B cell (primary cell): ENCODE measurements around the gene ZNF45. TPM values are rescaled to one million over a fixed set of nuclear protein-coding genes. Genes with fewer than 3 reads are reported as not detected.
A peak's percentile ranks its signal among the peaks of the same experiment; 100 is the strongest.
"Not testable (repeated sequence)": the region's sequence is repeated elsewhere in the genome, so short reads cannot be mapped to it uniquely, and the experiment has no call there.

Source experiments
- ATAC-seq: fragments of 200-7000 bp; cut with Tn5 transposase; one replicate; pipeline ENCODE4 v1.10.0; 2021; ENCODE audit warnings: low read depth, mild to moderate bottlenecking, moderate number of reproducible peaks, moderate library complexity
- CTCF ChIA-PET: fragments of 350-600 bp; sonication (Branson Sonifier 250); formaldehyde crosslinking; loops from one replicate; lab custom pipeline; 2021; ENCODE audit warnings: antibody characterized with exemption, inconsistent platforms; lab: Charles Lee
- POLR2A ChIA-PET: fragments of 350-600 bp; sonication (Branson Sonifier 250); formaldehyde crosslinking; loops from one replicate; lab custom pipeline; 2021; ENCODE audit warnings: antibody characterized with exemption; lab: Charles Lee
- DNase-seq: peaks from one replicate; pipeline ENCODE4 v3.0.0; 2013
- H2AFZ ChIP-seq: 2 replicates; pipeline ENCODE4 v1.6.1; 2012; ENCODE audit warnings: mild to moderate bottlenecking, low read depth, low read length; ENCODE audit not compliant: insufficient read depth, poor library complexity, severe bottlenecking
- H3K27ac ChIP-seq, 2 donors: 1 replicate in 1 of 2; 2 replicates in 1 of 2; pipeline ENCODE4 v1.5.1; 2012 to 2013; ENCODE audit warnings: low read length in 2 of 2, mild to moderate bottlenecking in 2 of 2, moderate library complexity in 1 of 2
- H3K27me3 ChIP-seq, 4 experiments: fragments of 200-600 bp in 1 of 4; sonication (generic) in 1 of 4; replicated peaks in 1 of 4; 1 replicate in 2 of 4; 2 replicates in 2 of 4; pipeline versions ENCODE4 v1.6.1 to v1.7.0; 2013 to 2016; ENCODE audit warnings: low read length in 3 of 4, mild to moderate bottlenecking in 2 of 4, mixed read lengths in 1 of 4, moderate library complexity in 1 of 4; ENCODE audit not compliant: insufficient read depth in 4 of 4, control insufficient read depth in 3 of 4; ENCODE audit errors: control extremely low read depth in 1 of 4
- H3K36me3 ChIP-seq, 2 experiments: replicated peaks in 1 of 2; 1 replicate in 1 of 2; 2 replicates in 1 of 2; pipeline versions ENCODE4 v1.6.1 to v1.7.1; 2013; ENCODE audit warnings: low read length in 1 of 2; ENCODE audit not compliant: insufficient read depth in 2 of 2, control insufficient read depth in 1 of 2; ENCODE audit errors: control extremely low read depth in 1 of 2, extremely low read depth in 1 of 2
- H3K4me1 ChIP-seq, 2 donors: fragments of 200-600 bp in 1 of 2; sonication (generic) in 1 of 2; 1 replicate in 1 of 2; 2 replicates in 1 of 2; pipeline versions ENCODE4 v1.5.1 to v1.6.1; 2013 to 2017; ENCODE audit warnings: low read length in 2 of 2; ENCODE audit not compliant: control insufficient read depth in 2 of 2, insufficient read depth in 2 of 2
- H3K4me2 ChIP-seq: replicated peaks from 2 replicates; pipeline ENCODE3; 2012; ENCODE audit warnings: mild to moderate bottlenecking, low read depth, low read length; ENCODE audit not compliant: poor library complexity, severe bottlenecking
- H3K4me3 ChIP-seq, 5 experiments: fragments of 200-600 bp in 1 of 5; sonication (generic) in 1 of 5; 1 replicate in 3 of 5; 2 replicates in 2 of 5; pipeline versions ENCODE4 v1.5.1 to v1.7.0; 2011 to 2016; ENCODE audit warnings: low read length in 4 of 5, mild to moderate bottlenecking in 4 of 5, low read depth in 2 of 5, control low read depth in 1 of 5, moderate library complexity in 1 of 5; ENCODE audit not compliant: insufficient read depth in 1 of 5; ENCODE audit errors: control extremely low read depth in 1 of 5, extremely low read depth in 1 of 5
- H3K79me2 ChIP-seq: fragments of 200-600 bp; sonication (generic); one replicate; pipeline ENCODE4 v1.6.0; 2016; ENCODE audit warnings: low read length; ENCODE audit not compliant: control insufficient read depth, insufficient read depth
- H3K9ac ChIP-seq: fragments of 200-600 bp; sonication (generic); 2 replicates; pipeline ENCODE4 v1.6.1; 2017; ENCODE audit warnings: mild to moderate bottlenecking, low read length, moderate library complexity
- H3K9me3 ChIP-seq, 3 donors: one replicate each; pipeline versions ENCODE4 v1.6.1 to v1.7.1; 2013; ENCODE audit warnings: low read length in 2 of 3; ENCODE audit not compliant: control insufficient read depth in 2 of 3, insufficient read depth in 1 of 3; ENCODE audit errors: control extremely low read depth in 1 of 3
- H4K20me1 ChIP-seq: 2 replicates; pipeline ENCODE4 v1.6.0; 2012; ENCODE audit warnings: mild to moderate bottlenecking, low read length; ENCODE audit not compliant: insufficient read depth, control insufficient read depth, poor library complexity, severe bottlenecking
- H3K27ac Mint-ChIP-seq: one replicate; pipeline ENCODE4 v1.8.0; 2021; ENCODE audit warnings: mixed read lengths
- H3K27me3 Mint-ChIP-seq: one replicate; pipeline ENCODE4 v1.8.0; 2021; ENCODE audit warnings: mixed read lengths
- H3K4me1 Mint-ChIP-seq: one replicate; pipeline ENCODE4 v1.8.0; 2021; ENCODE audit warnings: mixed read lengths
- H3K4me3 Mint-ChIP-seq: one replicate; pipeline ENCODE4 v1.8.0; 2021; ENCODE audit warnings: mixed read lengths
- H3K9me3 Mint-ChIP-seq: one replicate; pipeline ENCODE4 v1.8.0; 2022; ENCODE audit warnings: mixed read lengths; ENCODE audit not compliant: insufficient read depth
- WGBS: methylation state at CpG from one replicate; pipeline ENCODE4 v1.1.5; 2013; ENCODE audit warnings: missing lambda C conversion rate; ENCODE audit not compliant: insufficient coverage; 5-methylcytosine and 5-hydroxymethylcytosine counted together
- intact Hi-C: fragments of 100-400 bp; cut with micrococcal nuclease; formaldehyde crosslinking; loops from one replicate; pipeline ENCODE4 v1.10.0; 2022
- polyA plus RNA-seq: library from polyadenylated mRNA; depleted of rRNA; stranded (reverse); fragments of >200 nt; gene quantifications from 2 replicates; pipeline ENCODE4 v1.2.3, GENCODE V29; 2012
- total RNA-seq, 2 donors: library from RNA; stranded (reverse); fragments of 120-200 nt in 1 of 2; gene quantifications; 1 replicate in 1 of 2; 2 replicates in 1 of 2; pipeline versions ENCODE4 v1.2.3 to v1.2.4, GENCODE V29; 2013 to 2022

ZNF45 gene
- total and polyA plus RNA-seq, 2 donors (not counting 1 experiment from before 2014, with no cell fraction given): 10.6 to 30.1 TPM

DNA sequence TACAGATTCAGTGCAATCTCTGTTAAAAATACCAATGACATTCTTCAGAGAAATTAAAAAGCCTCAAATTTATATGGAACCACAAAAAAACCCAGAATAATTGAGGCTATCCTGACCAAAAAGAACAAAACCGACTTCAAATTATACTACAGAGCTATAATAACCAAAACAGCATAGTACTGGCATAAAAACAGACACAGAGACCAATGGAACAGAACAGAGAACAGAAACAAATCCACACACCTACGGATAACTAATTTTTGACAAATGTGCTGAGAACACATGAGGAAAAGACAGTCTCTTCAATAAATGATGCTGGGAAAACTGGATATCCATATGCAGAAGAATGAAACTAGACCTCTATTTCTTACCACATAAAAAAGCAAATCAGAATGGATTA, 14.7 kb upstream of the ZNF45 start:
- POLR2A ChIA-PET, H3K4me1 ChIP-seq, H4K20me1 ChIP-seq, ATAC-seq, H3K36me3 ChIP-seq, DNase-seq, H3K4me3 ChIP-seq, H3K27ac Mint-ChIP-seq, H3K9ac ChIP-seq, H3K4me2 ChIP-seq, H3K79me2 ChIP-seq, intact Hi-C loops, CTCF ChIA-PET, H3K27ac ChIP-seq, H2AFZ ChIP-seq: not testable (repeated sequence)
- 100% methylated on average over 1 of the region's 2 CpGs for WGBS
- H3K4me1 Mint-ChIP-seq: peaks cover 12% of the 10 kb centered on the region
- Histone ChIP-seq H3K9me3 (peaks cover 2 to 38% (median 10%) of the 10 kb centered on the region in 3 donors), H3K27me3 (peaks cover 0 to 12% (median 3%) of the 10 kb centered on the region in 4 experiments)
- peaks cover 23% of the 10 kb centered on the region for H3K9me3 Mint-ChIP-seq
- H3K4me3 Mint-ChIP-seq: peak overlapping the region; percentile 4
- H3K27me3 Mint-ChIP-seq: peaks cover 22% of the 10 kb centered on the region

DNA sequence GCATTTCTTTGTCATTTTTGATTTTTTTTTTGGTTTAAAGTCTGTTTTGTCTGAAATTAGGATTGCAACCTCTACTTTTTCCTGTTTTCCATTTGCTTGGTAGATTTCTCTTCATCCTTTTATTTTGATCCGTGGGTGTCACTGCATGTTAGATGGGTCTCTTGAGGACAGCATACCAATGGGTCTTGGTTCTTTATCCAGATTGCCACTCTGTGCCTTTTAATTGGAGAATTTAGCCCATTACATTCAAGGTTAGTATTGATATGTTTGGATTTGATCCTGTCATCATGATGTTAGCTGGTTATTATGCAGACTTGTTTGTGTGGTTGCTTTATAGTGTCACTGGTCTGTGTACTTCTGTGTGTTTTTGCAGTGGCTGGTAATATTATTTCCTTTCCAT, 12.3 kb upstream of the ZNF45 start:
- H3K79me2 ChIP-seq, H3K4me1 ChIP-seq, H3K4me2 ChIP-seq, CTCF ChIA-PET, intact Hi-C loops, H3K27ac Mint-ChIP-seq, H3K27ac ChIP-seq, H3K4me3 ChIP-seq, H2AFZ ChIP-seq, DNase-seq, POLR2A ChIA-PET, H3K4me3 Mint-ChIP-seq, H3K36me3 ChIP-seq, H4K20me1 ChIP-seq, H3K9ac ChIP-seq, ATAC-seq: not testable (repeated sequence)
- peaks cover 28% of the 10 kb centered on the region for H3K27me3 Mint-ChIP-seq
- peaks cover 12% of the 10 kb centered on the region for H3K4me1 Mint-ChIP-seq
- H3K9me3 Mint-ChIP-seq: peaks cover 23% of the 10 kb centered on the region
- peaks cover 3 to 28% (median 10%) of the 10 kb centered on the region in 3 donors for H3K9me3 ChIP-seq
- no CpG with 5 or more reads among the region's 1 CpG for WGBS
- peaks cover 0 to 12% (median 3%) of the 10 kb centered on the region in 4 experiments for H3K27me3 ChIP-seq
